NCI-H510A treated with DMSO at 0.1 percent for 48 hours (cell line): Measurements from ENCODE around the gene NCSTN.

Experiments
- DNase-seq: peaks from one replicate; lab custom pipeline; 2025; lab: John Stamatoyannopoulos, UW

The NCSTN gene

DNA sequence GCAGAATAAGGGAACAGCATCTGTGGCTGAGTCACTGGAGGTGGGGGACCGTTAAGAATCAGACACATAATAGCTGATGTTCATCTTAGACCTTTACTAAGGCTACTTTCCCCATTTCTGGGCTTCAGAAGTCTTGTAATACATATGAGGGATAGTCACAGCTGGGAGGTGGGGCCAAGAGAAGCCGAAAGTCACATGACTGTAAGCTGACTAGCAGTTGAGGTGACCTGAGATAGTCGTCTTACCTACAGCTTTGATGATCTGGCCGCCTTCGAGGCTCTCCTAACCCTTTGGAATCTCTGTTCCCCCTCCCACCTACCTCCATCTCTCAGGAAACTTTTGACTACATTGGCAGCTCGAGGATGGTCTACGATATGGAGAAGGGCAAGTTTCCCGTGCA is 9.4 kb downstream of the NCSTN start:
- no peak for DNase-seq

DNA sequence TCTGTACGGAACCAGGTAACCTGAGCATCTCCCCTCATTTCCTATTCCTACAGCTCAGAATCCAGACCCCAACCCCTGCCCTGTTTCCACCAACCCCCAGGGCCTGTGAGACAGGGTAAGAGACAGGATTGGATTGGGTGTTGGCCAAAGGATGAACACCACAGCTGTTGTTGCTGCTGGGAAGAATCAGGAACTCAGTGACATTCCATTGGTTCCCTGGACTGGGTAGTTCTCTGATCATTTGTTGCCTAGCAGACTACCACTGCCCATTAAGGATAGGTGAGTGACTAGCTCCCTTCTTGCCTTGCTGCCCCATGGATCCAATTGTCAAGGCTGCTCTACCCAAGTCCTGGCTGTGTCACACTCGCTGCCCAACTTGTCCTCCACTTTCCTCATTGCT is 10.0 kb downstream of the NCSTN start:
- DNase-seq: no peak

DNA sequence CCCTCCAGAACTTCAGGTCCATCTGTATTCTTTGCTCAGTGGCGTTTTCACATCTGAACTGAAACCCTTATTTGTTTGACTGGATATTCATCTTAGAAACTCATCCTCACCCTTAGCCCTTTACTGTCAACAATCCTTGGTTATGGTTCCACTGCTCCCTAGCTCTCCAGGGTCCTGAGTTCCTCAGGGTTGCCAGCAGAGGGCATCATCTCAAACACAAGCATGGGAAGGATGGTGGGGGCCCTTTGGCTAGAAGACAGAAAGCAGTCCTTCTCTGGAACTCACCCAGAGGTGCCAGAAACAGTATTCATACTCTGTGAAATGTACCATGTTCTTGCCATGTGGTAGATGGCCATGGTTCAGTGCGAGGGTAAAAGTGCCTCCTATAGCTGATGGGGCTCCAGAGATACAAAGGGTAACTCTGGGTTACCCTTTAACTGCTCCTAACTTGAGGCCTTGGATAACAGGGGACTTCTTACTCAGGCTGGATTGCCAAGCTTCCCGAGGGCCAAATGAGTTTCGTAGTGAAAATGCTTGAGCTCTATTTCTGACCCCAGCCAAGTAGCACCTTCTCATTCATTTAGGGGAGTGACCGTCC is 11.3 kb downstream of the NCSTN start:
- no peak for DNase-seq

DNA sequence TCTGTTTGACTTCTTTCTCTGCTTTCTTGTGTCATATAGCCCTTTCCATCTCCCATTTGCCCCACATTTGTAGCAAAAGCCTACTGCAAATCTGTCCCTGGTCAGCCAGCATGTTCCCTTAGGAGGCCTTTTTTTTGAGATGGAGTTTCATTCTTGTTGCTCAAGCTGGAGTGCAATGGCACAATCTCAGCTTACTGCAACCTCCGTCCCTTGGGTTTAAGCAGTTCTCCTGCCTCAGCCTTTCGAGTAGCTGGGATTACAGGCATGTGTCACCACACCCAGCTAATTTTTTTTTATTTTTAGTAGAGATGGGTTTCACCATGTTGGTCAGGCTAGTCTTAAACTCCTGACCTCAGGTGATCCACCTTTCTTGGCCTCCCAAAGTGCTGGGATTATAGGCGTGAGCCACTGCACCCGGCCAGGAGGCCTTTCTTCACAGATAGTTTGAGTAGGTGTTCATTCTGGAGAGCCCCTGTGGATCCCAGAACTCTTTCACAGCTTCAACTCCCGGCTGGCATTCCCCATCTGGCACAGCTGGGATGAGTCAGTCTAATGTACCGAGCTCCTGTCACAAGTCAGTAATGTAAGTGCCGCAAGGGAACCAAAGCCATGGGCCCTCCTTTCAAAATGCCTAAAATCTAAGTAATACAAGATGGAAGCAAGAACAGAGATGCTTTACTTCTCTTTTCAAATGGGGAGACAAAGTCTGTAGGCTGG is 14.3 kb downstream of the NCSTN start:
- no peak for DNase-seq

DNA sequence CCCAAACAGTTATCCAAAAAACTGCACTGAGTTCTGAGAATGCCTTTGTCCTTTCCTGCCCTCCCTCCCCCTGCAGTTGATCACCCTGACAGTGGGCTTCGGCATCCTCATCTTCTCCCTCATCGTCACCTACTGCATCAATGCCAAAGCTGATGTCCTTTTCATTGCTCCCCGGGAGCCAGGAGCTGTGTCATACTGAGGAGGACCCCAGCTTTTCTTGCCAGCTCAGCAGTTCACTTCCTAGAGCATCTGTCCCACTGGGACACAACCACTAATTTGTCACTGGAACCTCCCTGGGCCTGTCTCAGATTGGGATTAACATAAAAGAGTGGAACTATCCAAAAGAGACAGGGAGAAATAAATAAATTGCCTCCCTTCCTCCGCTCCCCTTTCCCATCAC is 14.9 kb downstream of the NCSTN start:
- no peak for DNase-seq

DNA sequence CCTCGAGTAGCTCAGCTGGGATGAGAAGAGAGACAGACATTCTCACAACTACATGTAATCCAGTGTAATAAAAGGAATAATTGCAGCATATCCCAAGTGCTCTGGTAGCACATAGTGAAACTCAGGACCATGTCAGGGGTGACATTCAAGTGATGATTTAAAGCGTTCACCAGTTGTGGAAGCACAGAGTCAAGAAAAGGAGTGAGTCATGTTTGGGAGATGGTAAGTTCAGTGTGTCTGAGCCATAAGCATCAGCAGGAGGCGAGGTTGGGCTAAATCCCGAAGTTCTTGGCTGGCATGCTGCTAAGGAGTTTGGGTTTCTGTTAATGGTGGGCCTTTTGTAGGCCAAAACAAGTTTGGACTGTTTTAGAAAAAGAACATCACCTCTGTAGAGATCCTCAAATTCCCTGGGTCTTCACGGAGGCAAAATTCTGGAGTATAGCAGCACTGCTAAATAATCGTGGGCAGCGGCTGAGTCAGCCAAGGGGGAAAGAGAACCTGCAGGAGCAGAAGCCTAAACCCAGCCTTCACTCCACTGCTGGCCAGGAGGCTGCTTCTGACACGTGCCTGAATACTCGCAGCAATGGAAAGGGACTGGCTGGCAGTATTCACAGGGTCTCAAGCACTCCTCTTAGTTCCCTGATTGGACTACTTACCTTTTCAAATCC is 16.5 kb downstream of the NCSTN start:
- DNase-seq: no peak

DNA sequence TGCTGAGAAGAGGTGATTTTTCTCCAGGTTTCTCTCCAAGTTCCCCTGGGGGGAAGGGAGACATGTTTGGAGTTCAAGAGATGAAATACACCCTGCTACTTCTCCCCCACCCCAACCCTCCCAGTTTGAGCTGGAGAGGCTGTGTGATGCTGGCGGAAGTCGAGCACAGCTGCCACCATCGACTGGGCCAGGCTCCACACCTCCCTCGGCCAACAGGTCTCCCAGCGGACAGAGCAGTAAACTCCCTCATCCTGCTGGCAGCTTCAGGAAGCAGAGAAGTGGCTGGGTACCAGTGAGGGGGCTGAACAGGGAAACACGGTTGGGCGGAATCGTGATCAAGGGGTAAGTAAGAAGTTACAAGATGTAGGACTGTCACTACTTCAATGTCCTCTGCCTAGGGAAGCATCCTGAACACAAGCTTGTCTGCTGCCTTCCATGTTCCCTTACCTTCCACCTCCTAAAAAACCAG is 17.1 kb downstream of the NCSTN start:
- no peak for DNase-seq

DNA sequence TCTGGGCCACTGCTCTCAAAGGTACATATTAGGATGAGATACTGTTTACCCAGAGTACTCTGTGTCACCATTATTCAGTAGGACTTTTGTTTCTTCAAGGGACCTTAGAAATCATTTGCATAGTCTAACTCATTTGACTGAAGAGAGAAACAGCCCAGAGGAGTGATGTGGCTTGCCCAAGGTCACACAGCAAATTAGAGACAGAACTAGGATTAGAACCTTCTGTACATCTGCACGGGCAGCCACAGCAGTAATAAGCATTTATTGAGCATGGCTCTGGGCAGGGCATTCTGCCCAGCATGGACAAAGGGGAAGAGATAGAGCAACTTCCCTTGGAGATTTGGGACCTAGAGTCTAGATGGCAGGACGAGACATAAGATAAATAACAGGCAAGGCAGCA is 18.0 kb downstream of the NCSTN start:
- DNase-seq: no peak

DNA sequence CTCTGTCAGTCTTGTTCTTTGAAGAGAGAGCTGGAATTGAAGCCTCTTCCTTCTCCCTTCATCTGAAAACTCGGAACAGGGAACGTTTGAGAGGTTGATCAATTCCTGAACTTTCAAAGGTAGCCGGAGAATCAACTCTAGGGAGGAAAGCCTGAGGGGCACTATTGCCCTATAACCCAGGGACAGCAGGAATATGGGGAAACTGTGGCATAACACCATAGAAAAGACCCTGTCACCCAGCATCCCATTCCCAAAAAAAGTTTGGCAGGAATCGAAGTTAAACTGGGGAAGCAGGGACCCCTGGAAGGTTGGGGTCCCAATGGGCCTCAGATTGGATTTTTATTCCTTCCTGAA is 18.6 kb downstream of the NCSTN start:
- no peak for DNase-seq

DNA sequence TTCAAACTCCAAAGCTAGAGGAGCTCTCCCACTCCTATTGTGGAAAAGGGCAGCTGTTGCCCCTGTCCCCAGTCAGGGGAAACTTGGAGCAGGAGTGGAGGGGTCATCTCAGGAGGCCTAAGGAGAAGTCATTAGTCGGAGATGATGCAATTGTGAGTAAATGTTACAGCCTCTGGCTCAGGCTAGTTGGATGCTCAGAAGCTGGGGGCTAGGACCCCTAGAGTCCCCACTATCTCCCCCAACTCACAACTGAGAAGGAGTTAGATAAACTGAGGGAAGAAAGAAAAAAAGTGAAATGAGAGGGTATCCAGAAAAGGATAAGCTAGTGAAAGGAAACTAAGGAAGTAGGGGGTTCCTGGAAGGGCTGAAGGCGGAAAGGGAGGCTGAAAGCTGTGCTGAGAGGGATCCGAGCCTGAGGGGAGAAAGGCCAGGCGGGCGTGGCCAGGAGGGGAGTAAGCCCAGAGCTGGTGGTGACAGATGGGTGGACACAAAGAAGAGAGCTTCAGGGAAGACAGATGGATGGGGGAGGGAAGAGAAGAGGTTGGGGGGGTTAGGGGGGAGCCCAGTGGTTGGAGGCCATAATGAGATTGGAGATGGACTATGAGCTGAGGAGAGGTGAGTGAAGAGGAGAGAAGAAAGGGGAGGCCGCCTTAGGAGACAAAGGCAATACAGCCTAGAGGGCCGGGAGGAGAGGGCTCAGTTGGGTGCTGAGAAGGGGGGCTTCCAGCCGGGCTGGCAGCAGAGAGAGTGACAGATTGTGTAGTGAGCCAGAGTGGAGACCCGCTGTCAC is 19.2 kb downstream of the NCSTN start:
- no peak for DNase-seq

DNA sequence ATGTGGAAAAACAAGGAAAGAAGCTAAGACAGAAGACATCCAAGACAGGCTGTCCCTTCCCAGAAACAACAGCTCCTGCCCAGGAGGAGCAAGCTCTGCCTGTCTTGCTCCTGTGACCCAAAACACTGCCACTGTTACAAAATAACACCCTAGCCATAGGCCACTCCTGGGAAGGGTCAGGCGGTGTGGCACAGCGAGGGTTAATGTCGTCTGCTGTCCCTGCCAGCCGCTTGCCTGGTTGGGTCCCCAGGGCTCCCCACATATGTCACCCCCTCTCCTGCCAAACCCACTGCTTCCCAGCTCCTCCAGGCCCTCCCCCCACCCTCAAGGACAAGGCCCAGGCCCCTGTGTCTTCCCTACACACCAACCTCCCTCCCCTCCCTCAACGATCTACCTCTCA is 19.8 kb downstream of the NCSTN start:
- DNase-seq: no peak

DNA sequence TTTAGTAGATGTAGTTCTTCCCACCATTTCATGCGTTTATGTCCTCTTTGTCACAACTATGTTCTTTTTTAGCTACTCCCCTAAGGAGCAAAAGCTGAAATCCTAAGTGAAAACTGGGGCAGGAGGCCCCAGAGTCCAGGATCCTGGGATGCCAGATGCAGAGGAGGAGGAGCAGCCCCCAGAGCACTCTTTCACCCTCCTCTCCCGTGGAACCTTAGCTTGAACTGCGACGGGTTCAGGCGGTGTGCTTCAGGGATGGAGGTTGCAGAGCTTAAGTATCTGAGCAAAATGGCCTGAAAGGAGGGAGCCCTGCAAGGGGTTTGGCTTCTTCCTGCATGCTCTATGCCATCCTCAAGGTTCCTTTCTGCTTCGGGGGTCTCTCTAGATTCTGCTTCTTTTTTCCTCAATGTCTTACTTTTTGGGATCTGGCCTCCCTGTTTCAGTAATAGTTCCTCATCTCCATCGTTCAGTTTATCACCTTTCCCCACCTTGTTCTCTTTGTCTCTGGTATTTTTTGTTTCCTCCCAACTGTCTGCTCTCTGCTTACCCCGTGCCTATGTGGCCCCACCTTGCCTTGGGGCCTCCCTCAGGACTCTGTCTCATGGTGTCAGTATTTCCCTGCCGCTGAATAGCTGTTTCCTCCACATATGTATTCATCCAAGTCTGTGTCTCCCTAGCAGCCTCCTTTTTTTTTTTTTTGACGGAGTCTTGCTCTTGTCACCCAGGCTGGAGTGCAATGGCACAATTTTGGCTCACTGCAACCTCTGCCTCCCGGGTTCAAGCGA is 21.0 kb downstream of the NCSTN start:
- DNase-seq: no peak

DNA sequence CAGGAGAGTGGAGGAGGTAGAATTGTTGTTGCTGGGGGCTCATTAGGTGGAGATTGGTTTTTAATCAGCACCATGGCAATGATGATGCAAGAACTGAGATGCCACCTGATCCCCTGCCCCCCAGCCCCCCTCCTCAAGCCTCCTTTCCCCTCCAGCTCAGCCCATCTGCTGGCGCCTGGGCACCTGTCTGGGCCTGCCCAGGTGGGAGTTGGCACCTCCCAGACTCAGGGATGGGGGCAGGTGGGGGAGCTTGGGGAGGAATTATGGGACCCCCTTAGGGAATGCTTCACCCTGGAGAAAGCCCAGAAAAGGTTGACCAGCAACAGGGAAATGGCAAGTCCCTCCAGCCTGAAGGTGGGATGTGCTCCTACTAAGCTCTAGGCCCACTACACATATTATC is 22.1 kb downstream of the NCSTN start:
- no peak for DNase-seq

DNA sequence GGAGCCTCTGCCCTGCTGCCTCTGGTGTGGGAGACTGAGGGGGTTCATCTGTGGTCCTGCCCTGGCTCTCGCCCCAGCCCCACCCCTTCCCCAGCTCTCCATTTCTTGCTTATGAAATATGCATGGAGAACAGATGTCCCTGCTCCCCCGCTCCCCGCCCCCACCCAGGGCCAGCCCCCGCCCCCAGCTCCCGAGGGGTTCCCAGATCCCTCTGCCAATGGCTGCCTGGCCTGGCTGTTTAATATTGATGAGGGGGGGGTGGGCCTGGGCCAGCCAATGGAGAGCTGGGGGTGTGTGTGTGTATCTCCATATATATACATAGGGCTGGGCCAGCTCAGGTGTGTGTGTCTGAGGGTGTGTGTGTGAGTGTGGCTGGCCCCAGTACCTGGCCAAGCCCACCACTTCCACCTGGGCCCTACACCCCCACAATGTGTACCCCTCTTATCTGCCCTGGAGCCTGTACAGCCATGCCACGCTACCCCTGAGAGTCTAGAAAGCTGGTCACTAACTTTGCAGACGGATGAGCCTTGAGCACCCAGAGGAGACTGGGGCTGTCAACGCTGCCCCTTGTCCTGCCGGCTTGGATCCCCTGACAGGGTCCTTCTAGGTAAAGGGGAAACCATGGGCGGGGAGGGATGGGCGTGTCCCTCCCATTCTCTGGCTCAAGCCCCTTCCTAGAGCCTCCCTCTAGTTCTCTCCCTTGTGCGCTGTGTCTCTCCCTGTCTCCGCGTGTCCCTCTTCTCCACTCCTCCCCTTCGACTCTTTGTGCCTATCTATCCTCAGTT is 23.7 kb downstream of the NCSTN start, which contains the start of gene NHLH1:
Gene NHLH1 (plus strand): TSS at position 341 of the 785 bp plus-strand sequence. CDS start 3,661 bp downstream, outside the sequence.
- DNase-seq: no peak

DNA sequence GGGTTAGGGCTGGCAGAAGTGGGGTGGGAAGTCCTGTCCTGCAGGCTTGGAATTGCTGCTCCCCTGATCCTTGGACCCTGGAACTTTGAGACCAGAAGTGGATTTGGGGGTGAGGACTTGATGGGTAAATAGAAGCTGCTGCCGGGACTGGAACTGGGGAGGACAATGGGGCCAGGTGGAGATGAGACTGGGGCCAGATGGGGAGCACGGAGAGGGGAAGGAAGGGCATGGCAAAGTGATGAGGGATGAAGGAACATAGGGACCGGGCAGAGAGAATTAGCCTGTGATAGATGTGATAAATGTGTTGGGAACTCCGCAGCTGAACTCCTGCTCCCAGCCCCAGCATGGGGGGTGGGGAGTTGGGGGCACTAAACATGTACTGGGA is 24.3 kb downstream of the NCSTN start:
- no peak for DNase-seq

DNA sequence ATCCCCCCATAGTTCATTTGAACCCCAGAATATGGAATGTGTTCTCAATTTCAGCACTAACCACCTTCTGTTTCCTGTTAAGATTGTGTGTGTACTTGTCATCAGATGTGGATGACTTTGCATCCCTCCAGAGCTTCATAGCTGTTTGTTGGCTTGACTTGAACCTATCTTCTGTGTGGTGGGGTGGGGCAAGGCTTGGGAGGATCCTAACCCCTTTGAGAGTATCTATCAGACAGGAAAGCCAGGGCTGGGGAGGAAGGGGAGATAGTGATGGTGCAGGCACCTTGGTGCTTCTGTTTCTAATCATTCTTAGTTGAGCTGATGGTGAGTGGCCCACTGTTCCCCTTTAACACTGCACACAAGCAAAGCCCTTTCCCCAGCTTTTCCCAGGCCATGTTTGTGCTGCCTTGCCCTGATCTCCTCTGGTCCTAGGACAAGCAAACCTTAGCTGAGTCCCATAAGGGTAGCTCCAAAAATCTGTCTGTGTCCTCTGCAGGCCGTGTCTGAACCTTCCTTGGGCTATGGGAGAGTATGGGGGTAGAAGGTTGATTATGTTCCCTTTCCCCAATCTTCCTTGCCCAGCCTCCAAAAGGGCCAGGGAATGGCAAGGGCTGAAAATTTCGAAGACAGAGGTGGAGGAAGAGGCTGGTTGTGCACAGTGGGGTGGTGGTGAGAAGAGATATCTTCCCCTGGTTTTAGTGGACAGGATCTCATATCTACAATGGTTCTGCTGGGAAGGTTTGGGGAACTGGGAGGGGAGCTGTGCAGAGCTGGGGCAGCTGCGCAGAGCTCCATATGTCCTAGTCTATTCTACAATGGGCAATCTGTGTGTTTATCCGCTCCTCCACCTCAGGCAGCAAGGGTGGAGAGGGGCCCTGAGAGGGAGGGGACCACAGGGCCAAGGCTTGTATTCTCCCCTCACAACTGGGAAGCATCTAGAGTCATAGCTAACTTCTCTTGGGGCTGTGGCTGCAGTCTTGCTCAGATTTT is 25.0 kb downstream of the NCSTN start:
- no peak for DNase-seq

DNA sequence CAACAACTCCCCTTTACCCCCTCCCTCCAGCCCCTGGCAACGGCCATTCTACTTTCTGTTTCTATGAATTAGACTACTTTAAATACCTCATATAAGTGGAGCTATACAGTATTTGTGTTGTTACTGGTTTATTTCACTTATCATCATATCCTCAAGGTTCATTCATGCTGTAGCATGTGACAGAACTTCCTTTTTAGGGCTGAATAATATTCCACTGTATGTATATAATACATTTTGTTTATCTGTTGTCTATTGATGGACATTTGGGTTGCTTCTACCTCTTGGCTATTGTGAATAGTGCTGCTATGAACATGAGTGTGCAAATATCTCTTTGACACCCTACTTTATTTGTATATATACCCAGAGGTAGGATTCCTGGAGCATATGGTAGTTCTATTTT is 25.9 kb downstream of the NCSTN start:
- no peak for DNase-seq

DNA sequence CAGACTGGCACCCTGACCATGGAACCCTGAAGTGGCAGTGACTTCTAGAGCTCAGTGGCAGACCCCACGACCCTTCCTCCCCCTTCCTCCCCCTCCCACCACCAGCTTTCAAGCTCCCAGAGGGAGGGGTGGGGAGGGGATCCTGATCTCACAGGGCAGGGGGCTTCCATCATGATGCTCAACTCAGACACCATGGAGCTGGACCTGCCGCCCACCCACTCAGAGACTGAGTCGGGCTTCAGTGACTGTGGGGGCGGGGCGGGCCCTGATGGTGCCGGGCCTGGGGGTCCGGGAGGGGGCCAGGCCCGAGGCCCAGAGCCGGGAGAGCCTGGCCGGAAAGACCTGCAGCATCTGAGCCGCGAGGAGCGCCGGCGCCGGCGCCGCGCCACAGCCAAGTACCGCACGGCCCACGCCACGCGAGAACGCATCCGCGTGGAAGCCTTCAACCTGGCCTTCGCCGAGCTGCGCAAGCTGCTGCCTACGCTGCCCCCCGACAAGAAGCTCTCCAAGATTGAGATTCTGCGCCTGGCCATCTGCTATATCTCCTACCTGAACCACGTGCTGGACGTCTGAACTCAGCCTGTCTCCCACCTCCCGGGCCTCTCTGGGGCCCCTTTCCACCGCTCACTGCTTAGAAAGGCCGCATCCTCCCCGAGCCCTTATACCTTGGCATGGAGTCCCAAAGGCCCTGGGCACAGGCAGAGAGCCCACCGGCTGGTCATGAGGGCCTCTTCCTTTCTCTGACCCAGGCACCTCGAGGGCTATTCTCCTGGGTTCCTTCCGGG is 27.6 kb downstream of the NCSTN start:
- DNase-seq: no peak

DNA sequence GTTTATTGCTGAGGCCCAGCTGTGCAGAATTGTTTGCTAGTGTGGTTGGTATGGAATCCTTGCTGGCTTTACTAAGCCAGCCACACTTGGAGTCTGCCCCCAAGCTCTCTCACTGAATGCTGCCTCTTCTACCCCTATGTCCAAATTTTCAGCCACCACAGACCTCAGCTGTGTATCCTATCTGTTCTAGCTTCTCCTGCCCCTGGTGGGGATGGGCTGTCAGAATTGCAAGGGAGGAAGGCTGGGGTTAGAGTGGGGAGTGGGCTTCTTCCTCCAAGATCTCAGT is 28.1 kb downstream of the NCSTN start:
- no peak for DNase-seq
